Thyroid gland (tissue), 4 donors: Measurements from ENCODE around the gene LELP1. TPM values are rescaled to one million over a fixed set of nuclear protein-coding genes. Genes with fewer than 3 reads are reported as not detected.

Experiments used
- DNase-seq, 2 donors: peaks; one replicate each; pipeline ENCODE4 v3.0.0-alpha.2; 2019
- H3K27ac ChIP-seq, 3 donors: fragments of 200-600 bp; sonication (generic); 1 replicate in 2 of 3; 2 replicates in 1 of 3; pipeline ENCODE4 v1.5.1; 2016 to 2019; ENCODE audit warnings: mild to moderate bottlenecking in 1 of 3, moderate library complexity in 1 of 3
- H3K27me3 ChIP-seq: fragments of 200-600 bp; sonication (generic); one replicate; pipeline ENCODE4 v1.5.1; 2019
- H3K36me3 ChIP-seq, 2 donors: fragments of 200-600 bp; sonication (generic); one replicate each; pipeline ENCODE4 v1.5.1; 2016 to 2019
- H3K4me1 ChIP-seq, 2 donors: fragments of 200-600 bp; sonication (generic); one replicate each; pipeline ENCODE4 v1.5.1; 2017 to 2019
- H3K4me3 ChIP-seq, 3 donors: fragments of 200-600 bp; sonication (generic); replicated peaks in 1 of 3; 1 replicate in 2 of 3; 2 replicates in 1 of 3; pipeline ENCODE4 v1.5.1; 2016; ENCODE audit warnings: mild to moderate bottlenecking in 1 of 3
- H3K9me3 ChIP-seq: fragments of 200-600 bp; sonication (generic); one replicate; pipeline ENCODE4 v1.5.1; 2017
- POLR2A ChIP-seq, 2 donors: fragments of 450-650 bp; IDR thresholded peaks; one replicate each; pipeline ENCODE4 v1.6.1; 2017; ENCODE audit warnings: antibody characterized with exemption in 2 of 2, mild to moderate bottlenecking in 2 of 2, moderate library complexity in 1 of 2
- WGBS, 2 donors: methylation state at CpG; one replicate each; pipeline ENCODE4 v1.1.5; 2017; 5-methylcytosine and 5-hydroxymethylcytosine counted together
- intact Hi-C: fragments of 100-400 bp; cut with DNase I; formaldehyde crosslinking; loops from one replicate; pipeline ENCODE4 v1.15.1; 2023
- total RNA-seq, 4 donors: library from RNA; depleted of rRNA; stranded (reverse); fragments of >200 nt; gene quantifications; one replicate each; pipeline ENCODE4 v1.2.3, GENCODE V29; 2016
- TF ChIP-seq, protein P1 (sequence below), 6 experiments: fragments of 200-600 bp in 3 of 6; fragments of 450-650 bp in 3 of 6; sonication (generic) in 3 of 6; IDR thresholded peaks; one replicate each; pipeline ENCODE4 v1.5.1; 2016 to 2019; ENCODE audit warnings: antibody characterized with exemption in 6 of 6, mild to moderate bottlenecking in 2 of 6, inconsistent platforms in 1 of 6, moderate library complexity in 1 of 6

Gene LELP1
- total RNA-seq, 4 donors from 2014 or later: 3.6 TPM; not detected in 3

DNA sequence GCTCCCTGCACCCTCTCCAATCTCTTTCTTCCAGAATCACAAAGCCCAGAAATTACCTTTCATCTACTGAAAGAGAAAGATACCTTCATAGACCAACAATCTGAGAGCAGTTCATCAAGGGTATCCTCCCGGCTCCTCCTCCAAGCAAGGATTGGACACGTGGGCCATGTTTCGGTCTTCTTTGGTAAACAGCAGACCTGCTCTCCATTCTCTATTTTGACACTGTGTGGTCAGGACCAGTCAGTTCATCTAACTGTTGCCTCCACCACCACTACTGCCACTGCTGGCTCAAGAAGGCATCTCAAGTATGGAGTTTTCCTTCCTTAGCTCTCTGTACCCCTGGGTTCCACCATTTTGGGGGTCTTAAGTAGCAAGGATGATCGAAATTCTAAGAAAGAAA, 8.0 kb upstream of the LELP1 start:
- no peaks in the 10 kb centered on the region for H3K4me1 ChIP-seq
- H3K27me3 ChIP-seq: no peaks in the 10 kb centered on the region
- intact Hi-C loops: no loop called here
- H3K9me3 ChIP-seq: no peaks in the 10 kb centered on the region
- H3K36me3 ChIP-seq: no peaks in the 10 kb centered on the region
- TF ChIP-seq, protein P1, sequence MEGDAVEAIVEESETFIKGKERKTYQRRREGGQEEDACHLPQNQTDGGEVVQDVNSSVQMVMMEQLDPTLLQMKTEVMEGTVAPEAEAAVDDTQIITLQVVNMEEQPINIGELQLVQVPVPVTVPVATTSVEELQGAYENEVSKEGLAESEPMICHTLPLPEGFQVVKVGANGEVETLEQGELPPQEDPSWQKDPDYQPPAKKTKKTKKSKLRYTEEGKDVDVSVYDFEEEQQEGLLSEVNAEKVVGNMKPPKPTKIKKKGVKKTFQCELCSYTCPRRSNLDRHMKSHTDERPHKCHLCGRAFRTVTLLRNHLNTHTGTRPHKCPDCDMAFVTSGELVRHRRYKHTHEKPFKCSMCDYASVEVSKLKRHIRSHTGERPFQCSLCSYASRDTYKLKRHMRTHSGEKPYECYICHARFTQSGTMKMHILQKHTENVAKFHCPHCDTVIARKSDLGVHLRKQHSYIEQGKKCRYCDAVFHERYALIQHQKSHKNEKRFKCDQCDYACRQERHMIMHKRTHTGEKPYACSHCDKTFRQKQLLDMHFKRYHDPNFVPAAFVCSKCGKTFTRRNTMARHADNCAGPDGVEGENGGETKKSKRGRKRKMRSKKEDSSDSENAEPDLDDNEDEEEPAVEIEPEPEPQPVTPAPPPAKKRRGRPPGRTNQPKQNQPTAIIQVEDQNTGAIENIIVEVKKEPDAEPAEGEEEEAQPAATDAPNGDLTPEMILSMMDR (IDR thresholded peaks at IDR 0.05): no peak
- TF ChIP-seq POLR2A (IDR thresholded peaks at IDR 0.05): no peak
- 68 to 84% methylated on average over 4 of the region's 4 CpGs for WGBS, 2 donors
- no peak overlapping the region for H3K4me3 ChIP-seq
- DNase-seq: no peak
- H3K27ac ChIP-seq: no peak overlapping the region

GRCh38 chr1:153202006-153202405, 1.2 kb upstream of the LELP1 start:
- no peaks in the 10 kb centered on the region for H3K36me3 ChIP-seq
- no peak overlapping the region for H3K27ac ChIP-seq
- no peak overlapping the region for H3K4me3 ChIP-seq
- 75 to 76% methylated on average over 4 of the region's 4 CpGs for WGBS, 2 donors
- intact Hi-C loops: no loop called here
- no peak for DNase-seq
- H3K27me3 ChIP-seq: no peaks in the 10 kb centered on the region
- H3K4me1 ChIP-seq: no peaks in the 10 kb centered on the region
- H3K9me3 ChIP-seq: no peaks in the 10 kb centered on the region
- no peak for TF ChIP-seq POLR2A (IDR thresholded peaks at IDR 0.05)
- TF ChIP-seq, protein P1 (IDR thresholded peaks at IDR 0.05): no peak

DNA sequence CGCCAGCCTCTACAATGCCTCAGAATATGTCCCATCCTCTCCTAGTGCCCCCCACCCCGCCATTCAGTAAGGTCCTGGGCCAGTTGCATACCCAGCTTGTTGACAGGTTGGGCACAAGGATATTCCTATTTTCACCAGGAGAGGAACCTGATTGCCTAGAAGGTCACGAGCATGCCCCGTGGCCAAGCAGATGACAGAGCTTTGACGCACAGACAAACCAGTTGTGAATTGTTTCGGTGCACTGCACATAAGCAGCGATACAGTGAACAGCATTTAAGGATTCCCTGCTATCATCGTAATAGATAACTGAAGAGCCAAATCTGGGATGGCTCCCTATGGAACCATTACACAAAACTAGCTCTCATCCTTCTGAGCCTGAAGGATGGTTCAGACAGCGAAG, 3.4 kb downstream of the LELP1 start:
- no peaks in the 10 kb centered on the region for H3K4me1 ChIP-seq
- H3K4me3 ChIP-seq: no peak overlapping the region
- intact Hi-C loops: no loop called here
- TF ChIP-seq, protein P1 (IDR thresholded peaks at IDR 0.05): no peak
- TF ChIP-seq POLR2A (IDR thresholded peaks at IDR 0.05): no peak
- WGBS, 2 donors: 89 to 90% methylated on average over 9 of the region's 9 CpGs
- DNase-seq: no peak
- H3K27ac ChIP-seq: no peak overlapping the region
- H3K27me3 ChIP-seq: no peaks in the 10 kb centered on the region
- no peaks in the 10 kb centered on the region for H3K36me3 ChIP-seq
- no peaks in the 10 kb centered on the region for H3K9me3 ChIP-seq

GRCh38 chr1:153210206-153210605, 7.0 kb downstream of the LELP1 start:
- Histone ChIP-seq H3K36me3 (no peaks in the 10 kb centered on the region), H3K27me3 (no peaks in the 10 kb centered on the region), H3K9me3 (no peaks in the 10 kb centered on the region), H3K4me3 (no peak overlapping the region), H3K4me1 (no peaks in the 10 kb centered on the region), H3K27ac (no peak overlapping the region)
- intact Hi-C loops: no loop called here
- DNase-seq: no peak
- WGBS, 2 donors: 42 to 44% methylated on average over 7 of the region's 7 CpGs
- TF ChIP-seq, protein P1 (IDR thresholded peaks at IDR 0.05): no peak
- no peak for TF ChIP-seq POLR2A (IDR thresholded peaks at IDR 0.05)

- WGBS, 2 donors: 68 to 70% methylated on average over 5 of the region's 5 CpGs
- intact Hi-C loops: no loop called here
- H3K9me3 ChIP-seq: no peaks in the 10 kb centered on the region
These were observed 9.0 kb downstream of the LELP1 start for GRCh38 chr1:153212201-153212600.

More at GRCh38 chr1:153212201-153212600, 9.0 kb downstream of the LELP1 start:
- H3K36me3 ChIP-seq: no peaks in the 10 kb centered on the region
- H3K27me3 ChIP-seq: no peaks in the 10 kb centered on the region
- no peak overlapping the region for H3K27ac ChIP-seq
- TF ChIP-seq, protein P1 (IDR thresholded peaks at IDR 0.05): no peak
- no peak for TF ChIP-seq POLR2A (IDR thresholded peaks at IDR 0.05)
- no peak for DNase-seq
- peaks cover 4 to 7% of the 10 kb centered on the region in 2 donors for H3K4me1 ChIP-seq
- no peak overlapping the region for H3K4me3 ChIP-seq
